HG03354 (cell line): ENCODE data around the gene MOB2.
"Not testable (repeated sequence)": the region's sequence is repeated elsewhere in the genome, so short reads cannot be mapped to it uniquely, and the experiment has no call there.

ENCODE experiments used
- ATAC-seq: cut with Tn5 transposase; IDR thresholded peaks from one replicate; pipeline ENCODE4 v1.9.1; 2021; ENCODE audit warnings: mild to moderate bottlenecking; ENCODE audit not compliant: unreplicated experiment, poor library complexity, severe bottlenecking

The MOB2 gene

DNA sequence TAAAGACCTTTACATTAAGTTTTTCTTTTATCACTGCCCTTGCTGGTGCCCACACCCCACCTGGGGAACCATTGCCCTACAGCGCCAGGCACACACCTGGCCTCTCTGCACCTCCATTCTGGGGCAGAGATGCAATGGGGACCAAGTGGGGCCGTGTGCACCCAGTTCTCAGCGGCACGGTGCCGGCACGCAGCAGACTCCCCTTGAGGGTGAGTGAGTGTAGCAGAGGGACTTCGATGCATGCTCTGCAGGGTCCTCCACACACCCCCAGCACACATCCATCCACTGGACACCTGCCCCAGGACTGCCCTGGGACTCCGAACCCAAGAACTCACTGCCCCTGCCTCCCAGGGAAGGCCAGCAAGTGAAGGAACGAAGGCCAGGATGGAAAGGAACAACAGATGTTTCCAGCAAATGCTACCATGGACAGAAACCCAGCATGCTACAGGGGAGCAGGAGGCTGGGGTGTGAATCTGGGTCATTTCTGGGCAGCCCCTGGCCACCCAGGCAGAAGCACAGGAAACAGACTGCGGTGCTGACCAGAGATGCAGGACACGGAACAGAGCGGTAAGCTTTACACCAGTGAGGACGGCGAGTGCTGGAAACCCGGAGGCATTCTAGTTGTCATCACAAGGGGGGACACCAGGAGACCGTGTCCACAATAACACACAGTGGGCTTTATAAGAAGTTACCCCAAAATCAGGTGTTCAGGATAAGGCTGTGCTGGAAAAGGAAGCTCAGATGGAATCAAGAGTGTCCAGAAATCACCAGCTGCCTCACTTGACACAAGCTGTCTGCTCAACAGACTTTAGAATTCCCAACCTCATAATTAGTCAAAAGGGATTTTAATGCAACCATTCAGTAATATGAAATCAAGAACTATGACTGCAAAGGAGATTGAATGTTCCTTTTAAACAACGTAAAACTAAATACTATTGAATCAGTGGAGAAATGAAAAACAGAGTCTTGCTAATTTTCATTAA, 32.7 kb upstream of the MOB2 start:
- no peak for ATAC-seq

DNA sequence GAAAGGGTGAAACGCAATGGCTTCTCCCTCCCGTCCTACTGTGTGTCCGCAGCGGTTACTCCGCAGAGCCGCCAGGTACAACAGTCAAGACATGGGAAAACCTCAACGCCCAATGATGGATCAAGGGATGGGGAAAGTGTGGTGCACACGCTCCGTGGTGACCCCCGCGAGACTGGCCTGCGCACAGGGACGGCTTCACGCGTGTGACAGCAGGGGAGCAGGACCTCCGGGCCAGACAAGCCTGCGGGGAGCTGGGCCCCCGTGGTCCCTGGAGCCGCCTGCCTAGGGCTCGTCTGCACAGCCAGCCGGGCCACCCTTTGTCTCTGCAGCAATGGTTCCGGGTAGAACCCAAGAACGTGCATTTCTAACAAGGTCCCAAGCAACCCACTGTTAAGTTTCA, 31.7 kb upstream of the MOB2 start:
- ATAC-seq = no peak

DNA sequence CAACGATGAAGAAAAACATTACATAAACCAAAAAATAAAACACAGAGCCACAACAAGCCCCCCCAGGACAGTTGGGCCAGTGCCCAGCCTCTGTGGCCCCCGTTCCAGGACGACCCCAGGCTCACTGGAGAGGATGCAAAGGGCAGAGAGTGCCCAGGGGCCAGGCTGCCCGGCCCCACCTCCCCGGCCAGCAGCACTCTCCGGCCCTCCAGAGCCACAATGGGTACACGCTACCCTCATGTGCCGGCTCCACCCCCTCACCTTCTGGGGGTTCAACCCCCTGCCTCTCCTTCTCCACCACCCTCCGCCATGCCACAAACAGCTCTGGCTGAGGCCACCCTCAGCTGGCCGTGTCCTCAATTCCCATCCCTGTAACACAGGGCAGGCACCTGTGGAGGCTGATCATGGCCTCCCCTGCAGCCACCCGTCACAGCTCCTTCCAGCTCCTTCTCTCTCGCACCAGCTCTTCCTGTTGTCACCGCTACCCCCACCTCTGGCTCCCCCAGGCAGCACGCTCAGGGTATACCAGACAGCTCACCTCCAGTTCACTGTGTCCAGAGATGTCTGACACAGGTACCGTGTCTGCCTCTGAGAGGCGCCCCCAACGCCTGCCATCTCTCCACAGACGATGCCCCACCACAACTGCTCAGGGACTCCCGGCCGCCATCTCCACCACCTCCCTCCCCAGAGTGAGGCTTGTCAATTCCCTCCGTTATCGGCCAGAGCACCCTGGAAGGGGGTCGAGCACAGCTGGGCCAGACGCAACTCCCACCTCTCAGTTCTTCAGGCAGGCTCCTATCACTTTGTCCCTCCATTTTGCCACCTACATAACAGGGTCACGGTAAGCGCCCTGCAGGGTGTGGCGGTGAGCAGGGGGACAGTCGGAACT, 30.8 kb upstream of the MOB2 start:
- no peak for ATAC-seq

DNA sequence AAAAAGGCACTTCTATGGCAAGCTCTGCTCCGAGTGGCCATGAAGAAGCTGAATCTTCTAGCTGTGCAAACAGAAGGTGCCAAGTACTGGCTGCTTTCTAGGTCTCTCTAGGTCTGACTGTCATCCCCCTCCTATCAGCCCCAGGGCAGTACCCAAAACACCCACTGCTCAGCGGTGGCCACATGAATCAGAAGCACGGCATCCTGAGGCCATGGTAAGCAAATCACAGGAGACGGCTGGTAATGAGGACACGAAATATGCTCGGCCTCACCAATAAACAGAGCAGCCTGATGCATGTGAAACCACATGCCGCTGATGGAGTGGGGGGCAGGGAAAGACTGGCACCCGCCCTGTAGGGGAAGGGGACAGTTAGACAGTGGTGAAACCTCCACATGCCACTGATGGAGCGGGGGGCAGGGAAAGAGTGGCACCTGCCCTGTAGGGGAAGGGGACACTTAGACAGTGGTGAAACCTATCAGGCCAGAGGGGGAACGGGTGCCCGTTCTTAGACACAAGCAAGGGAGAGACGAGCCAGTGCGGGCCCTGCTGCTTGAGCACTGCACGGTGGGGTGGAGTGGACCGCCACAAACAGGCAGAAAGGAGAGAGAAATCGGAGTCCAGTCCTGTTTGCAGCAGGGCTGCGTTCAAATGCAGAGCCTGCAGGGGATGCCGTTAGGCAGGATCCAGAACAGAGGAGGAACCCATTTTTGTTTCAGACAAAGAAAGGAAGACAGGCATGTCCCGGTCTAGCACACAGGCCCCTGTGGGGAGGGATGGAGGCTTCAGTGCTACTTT, 29.9 kb upstream of the MOB2 start:
- ATAC-seq = no peak

DNA sequence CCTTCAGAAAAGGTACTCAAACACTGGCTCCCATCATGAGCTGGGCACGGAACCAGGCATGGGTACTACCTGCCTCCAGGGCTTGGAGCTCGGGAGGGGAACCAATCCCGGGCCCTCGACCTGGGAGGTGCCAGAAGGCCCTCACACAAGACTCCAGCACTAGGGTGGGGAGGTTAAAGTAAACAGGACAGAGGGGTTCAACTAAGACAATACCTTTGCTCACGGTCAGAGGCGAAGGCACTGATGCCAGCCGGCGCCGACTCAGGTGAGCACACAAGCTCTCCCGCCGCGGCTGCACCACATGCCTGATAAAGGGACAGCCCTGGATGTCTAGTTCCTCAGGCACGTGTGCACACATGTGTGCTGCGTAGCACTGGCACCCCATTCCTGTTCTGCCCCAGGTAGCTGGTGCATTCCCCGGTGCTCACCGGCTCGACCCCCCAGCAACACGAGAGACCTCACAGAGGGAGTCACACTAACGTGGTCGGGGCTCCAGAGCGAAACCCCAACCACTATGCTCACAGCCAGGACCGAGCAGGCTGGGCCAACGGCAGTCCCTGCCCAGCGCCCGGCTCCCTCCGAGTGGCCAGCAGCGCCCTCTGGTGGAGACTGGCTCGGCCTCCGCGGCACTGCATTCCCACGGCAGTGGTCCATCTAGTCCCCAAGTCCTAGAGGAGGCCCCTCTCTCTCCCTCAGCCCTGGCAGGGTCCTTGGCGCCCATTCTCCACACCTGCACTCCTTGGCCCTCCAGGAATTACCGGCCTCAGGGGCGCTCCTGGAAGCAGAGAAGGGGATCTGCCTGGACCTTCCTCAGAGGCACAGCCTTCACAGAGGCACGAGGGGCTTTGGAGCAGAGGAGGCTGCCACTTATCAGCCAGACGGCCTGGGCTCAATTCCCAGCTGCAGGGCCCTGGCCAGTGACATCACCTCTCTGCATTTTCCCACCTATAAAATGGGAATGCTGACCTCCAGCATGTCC, 28.8 kb upstream of the MOB2 start:
- no peak for ATAC-seq

DNA sequence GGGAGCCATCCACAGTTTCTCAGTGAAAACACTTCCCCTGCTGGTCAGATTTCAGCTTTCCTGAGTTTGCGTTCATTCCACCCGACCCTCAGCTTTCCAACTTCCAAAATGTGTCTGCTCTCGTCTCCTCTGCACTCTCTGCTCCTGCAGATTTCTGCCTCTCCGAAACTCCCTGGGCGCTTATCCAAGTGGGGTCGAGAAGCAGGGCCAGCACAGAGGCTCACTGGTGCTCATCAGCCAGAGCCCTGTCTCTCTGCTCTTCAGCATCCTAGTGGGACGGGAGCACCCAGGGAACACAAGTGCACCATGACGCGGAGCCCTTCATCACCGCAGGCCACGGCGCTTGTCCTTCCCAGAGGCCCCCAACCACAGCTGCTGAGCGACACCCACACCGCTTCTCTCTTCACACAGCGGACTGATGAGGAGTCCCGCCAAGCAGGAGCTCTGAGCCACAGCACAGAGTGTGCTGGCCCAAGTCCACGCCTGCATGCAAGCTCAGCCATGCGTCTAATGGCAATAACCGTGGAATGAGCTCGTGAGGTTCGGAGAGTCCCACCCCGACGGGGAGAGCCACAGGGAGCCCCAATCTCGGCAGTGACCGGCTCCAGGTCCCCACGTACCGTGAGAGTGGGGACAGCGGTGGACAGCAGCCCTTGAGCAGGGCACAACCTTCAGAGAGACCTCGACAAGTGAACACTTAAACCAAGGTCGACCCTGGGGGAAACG, 27.9 kb upstream of the MOB2 start:
- no peak for ATAC-seq

DNA sequence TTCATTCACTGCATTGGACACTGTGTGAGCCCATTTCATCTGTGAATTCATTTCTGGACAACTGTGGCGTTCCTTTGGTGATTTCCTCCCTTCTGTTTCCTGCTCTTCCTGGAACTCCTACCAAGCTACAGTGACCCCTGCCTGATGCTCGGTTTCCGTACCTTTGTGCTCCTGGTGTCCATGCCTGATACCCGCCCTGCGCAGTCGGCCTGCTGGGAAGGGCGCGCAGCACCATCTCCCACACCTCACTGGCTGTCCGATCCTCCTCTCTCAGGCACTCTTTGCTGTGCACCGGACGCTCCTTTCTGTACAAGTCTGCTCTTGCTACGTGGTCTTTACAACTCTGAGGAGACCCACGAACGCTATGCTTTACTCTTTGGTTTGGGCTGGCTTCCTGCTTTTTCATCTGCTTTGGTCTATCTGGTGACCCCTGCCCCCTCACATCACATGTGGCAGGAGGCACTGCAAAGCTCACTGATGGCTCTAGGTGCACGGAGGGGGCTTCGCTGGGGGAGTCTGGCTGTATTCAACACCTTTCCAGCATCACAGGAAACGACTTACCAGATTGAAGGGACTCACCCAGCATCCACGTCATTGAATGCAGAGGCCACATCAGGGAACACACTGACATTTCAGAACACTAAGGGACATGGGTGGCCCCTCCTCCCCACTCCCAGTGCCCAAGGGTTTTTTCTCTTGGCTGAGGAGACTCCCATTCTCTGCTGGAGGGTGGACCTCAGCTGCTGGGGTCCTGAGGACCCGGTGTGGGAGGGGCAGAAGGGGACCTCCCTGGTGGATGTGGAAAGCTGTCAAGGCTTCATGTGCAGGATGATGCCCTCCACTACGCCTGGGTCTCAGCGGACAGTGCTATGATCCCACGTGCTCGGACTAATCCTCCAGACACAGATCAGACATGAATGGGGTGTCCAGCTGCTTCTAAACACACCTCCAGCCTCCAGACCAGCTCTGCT, 27.0 kb upstream of the MOB2 start:
- ATAC-seq = no peak

DNA sequence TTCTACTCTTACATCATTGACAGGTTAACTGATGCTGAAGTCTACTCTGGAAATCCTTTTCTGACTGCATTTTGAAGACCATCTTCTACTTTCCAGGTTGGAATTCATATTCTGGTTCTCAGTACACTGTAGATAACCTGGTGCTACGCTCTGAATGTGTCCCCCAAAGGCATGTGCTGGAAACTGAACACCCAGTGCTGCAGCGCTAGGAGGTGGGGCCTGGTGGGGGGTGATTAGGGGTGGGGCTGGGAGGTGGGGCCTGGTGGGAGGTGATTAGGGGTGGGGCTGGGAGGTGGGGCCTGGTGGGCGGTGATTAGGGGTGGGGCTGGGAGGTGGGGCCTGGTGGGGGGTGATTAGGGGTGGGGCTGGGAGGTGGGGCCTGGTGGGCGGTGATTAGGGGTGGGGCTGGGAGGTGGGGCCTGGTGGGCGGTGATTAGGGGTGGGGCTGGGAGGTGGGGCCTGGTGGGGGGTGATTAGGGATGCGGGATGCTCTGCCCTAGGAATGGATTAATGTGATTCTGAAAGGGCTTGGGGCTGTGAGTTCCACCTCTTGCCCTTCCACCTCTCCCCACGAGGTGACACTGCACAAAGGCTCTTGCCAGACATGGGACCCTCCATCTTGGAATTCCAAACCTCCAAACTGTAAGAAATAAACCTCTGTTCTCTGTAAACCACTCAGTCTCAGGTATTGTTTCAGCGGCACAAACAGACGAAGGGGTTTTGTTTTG, 26.1 kb upstream of the MOB2 start:
- ATAC-seq = not testable (repeated sequence)

DNA sequence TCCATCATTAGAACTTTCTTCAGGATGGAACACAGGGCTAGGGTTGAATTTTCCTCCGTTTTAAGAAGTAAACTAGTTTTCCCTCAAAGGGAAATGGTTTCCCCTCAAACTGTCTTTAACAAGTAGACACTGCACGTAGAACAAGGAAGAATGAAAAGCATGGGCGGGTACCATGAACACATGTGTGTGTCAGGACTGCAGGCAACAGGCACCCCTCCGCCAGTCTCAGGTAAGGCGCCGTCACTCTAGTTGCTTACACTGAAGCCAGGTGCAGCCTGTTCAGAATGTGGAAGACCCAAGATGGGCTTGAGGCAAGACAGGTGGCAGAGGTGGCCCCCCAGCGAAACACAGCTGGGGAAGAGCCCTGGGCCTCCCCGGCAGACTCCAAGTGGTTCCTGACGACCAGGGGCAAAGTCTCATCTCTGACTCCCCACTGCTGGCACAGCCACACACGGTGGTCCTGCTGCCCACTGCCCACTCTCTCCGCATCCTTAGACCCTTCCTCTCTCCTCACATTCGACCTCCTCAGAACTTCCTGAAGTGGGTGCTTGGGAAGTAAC, 25.4 kb upstream of the MOB2 start:
- no peak for ATAC-seq

DNA sequence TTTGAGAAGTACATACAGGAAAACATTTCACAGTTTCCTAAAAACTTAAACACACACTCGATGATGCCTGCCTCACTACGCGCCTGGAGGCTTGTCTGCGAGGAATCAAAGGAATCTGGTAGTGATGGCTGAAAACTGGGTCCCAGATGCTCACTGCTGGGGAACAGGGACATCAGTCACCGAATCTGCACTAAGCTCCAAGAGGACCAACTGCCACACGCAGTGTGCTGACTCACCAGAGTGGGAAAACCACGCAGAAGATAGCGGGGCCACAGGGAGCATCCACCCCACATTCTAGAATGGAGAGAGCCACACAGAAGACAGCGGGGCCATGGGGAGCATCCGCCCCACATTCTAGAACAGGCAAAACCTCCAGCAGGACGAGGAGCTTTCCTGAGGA, 24.3 kb upstream of the MOB2 start:
- ATAC-seq = no peak

DNA sequence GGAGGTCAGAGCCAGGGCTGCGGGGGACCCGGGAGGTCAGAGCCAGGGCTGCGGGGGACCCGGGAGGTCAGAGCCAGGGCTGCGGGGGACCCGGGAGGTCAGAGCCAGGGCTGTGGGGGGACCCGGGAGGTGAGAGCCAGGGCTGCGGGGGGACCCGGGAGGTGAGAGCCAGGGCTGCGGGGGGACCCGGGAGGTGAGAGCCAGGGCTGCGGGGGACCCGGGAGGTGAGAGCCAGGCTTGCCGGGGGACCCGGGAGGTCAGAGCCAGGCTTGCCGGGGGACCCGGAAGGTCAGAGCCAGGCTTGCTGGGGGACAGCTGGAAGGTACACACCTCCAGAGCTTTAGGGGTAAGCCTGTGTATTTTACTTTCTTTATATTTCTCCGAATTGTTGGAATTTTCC, 23.8 kb upstream of the MOB2 start:
- not testable (repeated sequence) for ATAC-seq

DNA sequence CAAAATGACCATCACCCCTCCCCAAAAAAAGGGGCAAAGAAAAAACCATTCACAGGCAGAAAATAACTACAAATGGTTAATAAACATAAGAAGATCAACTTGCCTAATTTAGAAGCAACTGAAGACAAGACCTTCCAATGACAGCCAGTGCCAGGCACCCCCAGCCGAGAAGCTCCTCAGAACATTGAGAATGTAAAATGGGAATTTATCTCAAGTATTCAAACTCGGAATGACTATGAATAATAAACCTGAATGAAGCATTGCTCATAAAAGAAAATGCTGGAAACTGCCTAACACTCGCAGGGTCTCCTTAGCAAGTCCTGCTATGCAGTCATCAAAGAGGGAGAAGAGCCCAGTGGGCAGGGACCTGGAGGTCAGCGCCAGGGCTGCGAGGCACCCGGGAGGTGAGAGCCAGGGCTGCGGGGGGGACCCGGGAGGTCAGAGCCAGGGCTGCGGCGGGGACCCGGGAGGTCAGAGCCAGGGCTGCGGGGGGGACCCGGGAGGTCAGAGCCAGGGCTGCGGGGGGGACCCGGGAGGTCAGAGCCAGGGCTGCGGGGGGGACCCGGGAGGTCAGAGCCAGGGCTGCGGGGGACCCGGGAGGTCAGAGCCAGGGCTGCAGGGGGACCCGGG, 23.2 kb upstream of the MOB2 start:
- no peak for ATAC-seq

DNA sequence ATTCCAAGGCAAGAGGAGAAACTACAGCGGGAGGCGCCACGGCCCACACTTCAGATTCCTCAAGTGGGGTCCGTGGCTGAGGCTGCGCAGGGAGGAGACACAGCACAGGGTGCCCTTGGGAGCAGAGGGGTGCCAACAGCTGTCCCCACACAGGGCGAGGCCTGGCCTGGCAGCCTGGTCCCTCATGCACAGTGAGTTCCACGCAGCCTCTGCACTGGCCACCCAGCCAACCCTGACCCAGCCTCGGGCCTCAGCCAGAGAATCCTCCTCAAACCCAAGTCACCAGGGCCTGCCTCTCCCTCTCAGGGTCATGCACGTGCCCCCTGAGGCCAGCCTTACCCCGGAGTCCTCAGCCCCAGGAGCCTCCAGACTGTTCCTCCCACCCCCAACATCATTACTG, 22.4 kb upstream of the MOB2 start:
- no peak for ATAC-seq

DNA sequence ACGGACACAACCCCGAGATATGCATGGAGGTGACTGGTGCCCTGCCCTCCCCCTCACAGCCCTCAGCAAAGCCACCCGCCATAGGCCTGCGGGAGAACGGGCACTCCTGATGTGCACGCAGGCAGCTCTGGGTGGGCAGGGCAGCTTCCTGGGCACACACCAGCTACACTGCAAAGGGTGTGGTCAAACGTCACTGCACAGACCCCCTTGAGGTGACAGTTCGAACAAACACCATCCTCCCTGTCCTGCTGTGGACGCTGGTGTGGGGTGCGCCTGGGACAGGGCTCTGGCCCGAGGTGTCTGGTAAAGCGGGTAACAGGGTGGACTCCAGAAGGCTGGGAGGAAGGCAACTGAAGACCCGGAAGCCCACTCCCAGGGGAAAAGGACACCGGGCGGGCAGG, 21.9 kb upstream of the MOB2 start:
- no peak for ATAC-seq

DNA sequence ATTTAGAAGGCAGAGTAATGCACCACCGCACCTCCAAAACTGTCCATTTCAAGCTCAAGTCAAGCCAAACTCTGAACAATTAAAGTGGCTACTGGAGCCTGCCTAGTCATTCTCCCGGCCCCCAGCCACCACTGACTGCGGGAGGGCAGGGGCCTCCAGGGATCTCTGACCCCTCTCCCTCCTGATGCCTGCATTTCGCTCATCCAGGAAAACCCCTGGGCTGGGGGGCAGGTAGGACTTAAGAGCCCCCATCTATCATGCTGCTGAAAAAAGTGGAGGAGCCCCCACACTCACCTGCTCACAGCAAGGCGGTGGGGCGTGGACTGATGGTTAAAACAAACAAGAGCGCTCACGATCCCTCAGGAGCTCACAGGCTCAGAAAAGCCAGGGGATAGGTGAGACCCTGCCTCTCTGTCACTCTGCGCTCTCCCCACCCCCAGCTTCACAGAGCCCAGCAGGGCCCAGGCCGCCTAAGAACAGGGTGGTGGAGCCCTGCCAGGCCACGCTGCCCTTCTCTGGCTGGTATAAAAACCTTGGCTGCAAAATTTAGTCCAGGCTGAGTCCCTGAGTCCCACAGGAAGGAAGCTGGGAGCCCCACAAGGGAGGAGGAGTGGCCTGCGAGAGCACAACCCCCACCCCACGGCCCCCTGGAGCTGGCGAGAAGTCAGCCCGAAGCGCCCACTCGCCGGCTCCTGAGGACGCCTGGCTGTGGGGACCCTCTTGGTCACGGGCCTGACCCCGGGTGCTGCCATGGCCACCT, 21.0 kb upstream of the MOB2 start:
- no peak for ATAC-seq
